Endodermal cell (in vitro differentiated cells): ENCODE measurements around the gene ATL3. TPM values are rescaled to one million over a fixed set of nuclear protein-coding genes. Genes with fewer than 3 reads are reported as not detected.

Experiments
- DNase-seq: peaks from one replicate; pipeline ENCODE4 v3.0.0-alpha.2; 2017
- H3K27ac ChIP-seq: 2 replicates; pipeline ENCODE4 v1.5.1; 2013; ENCODE audit warnings: mild to moderate bottlenecking, low read depth, low read length, moderate library complexity
- H3K27me3 ChIP-seq: 2 replicates; pipeline ENCODE4 v1.6.1; 2013; ENCODE audit warnings: mild to moderate bottlenecking, low read length, moderate library complexity; ENCODE audit not compliant: insufficient read depth, control insufficient read depth, poor library complexity, severe bottlenecking
- H3K36me3 ChIP-seq: 2 replicates; pipeline ENCODE4 v1.7.0; 2013; ENCODE audit warnings: mild to moderate bottlenecking, low read length, moderate library complexity; ENCODE audit not compliant: control insufficient read depth, insufficient read depth
- H3K4me1 ChIP-seq: one replicate; pipeline ENCODE4 v1.7.0; 2013; ENCODE audit warnings: low read length; ENCODE audit not compliant: control insufficient read depth, insufficient read depth
- H3K4me3 ChIP-seq: 2 replicates; pipeline ENCODE4 v1.5.1; 2013; ENCODE audit warnings: mild to moderate bottlenecking, low read length, moderate library complexity
- H3K9ac ChIP-seq: 2 replicates; pipeline ENCODE4 v1.6.1; 2013; ENCODE audit warnings: mild to moderate bottlenecking, low read length, moderate library complexity; ENCODE audit not compliant: poor library complexity, severe bottlenecking; ENCODE audit errors: extremely low read depth
- H3K9me3 ChIP-seq: 2 replicates; pipeline ENCODE4 v1.6.1; 2013; ENCODE audit warnings: mild to moderate bottlenecking, low read length, moderate library complexity; ENCODE audit not compliant: control insufficient read depth
- H3K27ac Mint-ChIP-seq: 2 replicates; pipeline ENCODE4 v1.8.0; 2020; ENCODE audit warnings: mixed read lengths
- H3K27me3 Mint-ChIP-seq: 2 replicates; pipeline ENCODE4 v1.8.0; 2021; ENCODE audit warnings: mild to moderate bottlenecking, mixed read lengths; ENCODE audit not compliant: insufficient read depth
- H3K36me3 Mint-ChIP-seq: 2 replicates; pipeline ENCODE4 v1.8.0; 2020; ENCODE audit warnings: low read depth, mixed read lengths
- H3K4me1 Mint-ChIP-seq: 2 replicates; pipeline ENCODE4 v1.8.0; 2020; ENCODE audit warnings: mixed read lengths
- H3K4me3 Mint-ChIP-seq: 2 replicates; pipeline ENCODE4 v1.8.0; 2020; ENCODE audit warnings: mild to moderate bottlenecking, moderate library complexity, mixed read lengths
- H3K9me3 Mint-ChIP-seq: 2 replicates; pipeline ENCODE4 v1.8.0; 2020; ENCODE audit warnings: mild to moderate bottlenecking, mixed read lengths
- WGBS, 2 experiments: methylation state at CpG; one replicate each; pipeline versions ENCODE4 v1.1.5 to v1.1.7; 2013; ENCODE audit warnings: missing lambda C conversion rate in 2 of 2, mixed read lengths in 1 of 2; ENCODE audit not compliant: insufficient coverage in 1 of 2, insufficient read length in 1 of 2; 5-methylcytosine and 5-hydroxymethylcytosine counted together
- total RNA-seq, 2 donors: library from RNA; stranded (reverse); fragmentation: NEBNext Ultra II Directional in 1 of 2; extraction: Animal tissue kit (Norgen Biotek cat#: 25700) in 1 of 2; gene quantifications; 2 replicates in 1 of 2; 3 replicates in 1 of 2; pipeline ENCODE4 v1.2.1, GENCODE V29; 2021
- TF ChIP-seq, protein P1 (sequence below): fragments of 200-600 bp; sonication (generic); conservative IDR thresholded peaks from 2 replicates; pipeline ENCODE4 v1.5.0; 2021; ENCODE audit warnings: antibody characterized with exemption, mild to moderate bottlenecking

Gene ATL3
- total RNA-seq, 2 donors from 2014 or later, result 33.8 to 38.0 TPM

DNA sequence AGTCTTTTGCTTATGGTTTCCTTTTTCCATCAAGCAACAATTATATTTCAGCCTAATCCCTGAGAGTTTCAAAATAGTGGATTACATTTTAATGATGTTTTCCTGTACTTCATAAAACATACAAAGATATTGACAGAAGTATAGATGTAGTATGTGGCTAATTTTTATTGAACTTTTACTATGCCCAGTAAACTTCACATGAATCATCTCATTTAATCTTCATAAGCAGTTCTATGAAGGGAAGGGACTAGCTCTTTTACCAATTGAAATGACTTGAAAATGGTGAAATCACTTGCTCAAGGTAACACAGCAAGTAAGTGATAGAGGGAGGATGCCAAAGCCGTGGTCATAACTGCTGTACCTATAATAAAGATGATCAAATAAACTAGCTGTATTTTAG, 37.6 kb upstream of the ATL3 start:
- H3K4me1 Mint-ChIP-seq, result peaks cover 4% of the 10 kb centered on the region
- no peak for DNase-seq
- Histone ChIP-seq H3K27ac (no peak overlapping the region), H3K4me3 (no peak overlapping the region), H3K36me3 (no peaks in the 10 kb centered on the region), H3K27me3 (no peaks in the 10 kb centered on the region), H3K9ac (no peak overlapping the region), H3K4me1 (no peaks in the 10 kb centered on the region), H3K9me3 (no peaks in the 10 kb centered on the region)
- H3K27ac Mint-ChIP-seq, result no peak overlapping the region
- no peaks in the 10 kb centered on the region for H3K27me3 Mint-ChIP-seq
- H3K4me3 Mint-ChIP-seq, result no peak overlapping the region
- no peaks in the 10 kb centered on the region for H3K9me3 Mint-ChIP-seq
- 100% methylated on average over 1 of the region's 1 CpG; no CpG with 5 or more reads in 1 of the 2 experiments for WGBS, 2 experiments
- H3K36me3 Mint-ChIP-seq, result peaks cover 5% of the 10 kb centered on the region
- TF ChIP-seq, protein P1, sequence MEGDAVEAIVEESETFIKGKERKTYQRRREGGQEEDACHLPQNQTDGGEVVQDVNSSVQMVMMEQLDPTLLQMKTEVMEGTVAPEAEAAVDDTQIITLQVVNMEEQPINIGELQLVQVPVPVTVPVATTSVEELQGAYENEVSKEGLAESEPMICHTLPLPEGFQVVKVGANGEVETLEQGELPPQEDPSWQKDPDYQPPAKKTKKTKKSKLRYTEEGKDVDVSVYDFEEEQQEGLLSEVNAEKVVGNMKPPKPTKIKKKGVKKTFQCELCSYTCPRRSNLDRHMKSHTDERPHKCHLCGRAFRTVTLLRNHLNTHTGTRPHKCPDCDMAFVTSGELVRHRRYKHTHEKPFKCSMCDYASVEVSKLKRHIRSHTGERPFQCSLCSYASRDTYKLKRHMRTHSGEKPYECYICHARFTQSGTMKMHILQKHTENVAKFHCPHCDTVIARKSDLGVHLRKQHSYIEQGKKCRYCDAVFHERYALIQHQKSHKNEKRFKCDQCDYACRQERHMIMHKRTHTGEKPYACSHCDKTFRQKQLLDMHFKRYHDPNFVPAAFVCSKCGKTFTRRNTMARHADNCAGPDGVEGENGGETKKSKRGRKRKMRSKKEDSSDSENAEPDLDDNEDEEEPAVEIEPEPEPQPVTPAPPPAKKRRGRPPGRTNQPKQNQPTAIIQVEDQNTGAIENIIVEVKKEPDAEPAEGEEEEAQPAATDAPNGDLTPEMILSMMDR, result no peak

DNA sequence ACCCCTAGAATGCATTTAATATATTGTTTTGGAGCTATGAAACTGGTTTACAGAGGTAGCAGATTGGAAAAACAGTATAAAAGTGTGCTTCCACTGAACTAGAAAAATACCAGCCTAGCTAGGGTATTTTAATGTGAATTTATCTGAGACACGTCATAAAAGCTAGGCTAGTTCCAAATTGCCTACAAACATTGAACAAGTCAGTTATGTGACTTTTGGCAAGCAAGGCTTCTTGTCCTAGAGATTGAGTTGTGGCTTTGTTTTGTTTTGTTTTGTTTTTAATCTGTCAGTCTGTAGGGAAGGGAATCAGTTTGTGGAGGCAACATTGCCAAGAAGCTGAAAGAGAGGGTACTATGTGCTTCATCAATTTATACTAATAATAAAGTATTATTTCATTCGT, 34.4 kb upstream of the ATL3 start:
- Histone ChIP-seq H3K27me3 (no peaks in the 10 kb centered on the region), H3K36me3 (peaks cover 3% of the 10 kb centered on the region), H3K4me3 (no peak overlapping the region), H3K4me1 (no peaks in the 10 kb centered on the region), H3K27ac (no peak overlapping the region), H3K9me3 (no peaks in the 10 kb centered on the region), H3K9ac (no peak overlapping the region)
- H3K36me3 Mint-ChIP-seq, result peaks cover 12% of the 10 kb centered on the region
- peaks cover 3% of the 10 kb centered on the region for H3K9me3 Mint-ChIP-seq
- 100% methylated on average over 1 of the region's 2 CpGs for WGBS, 2 experiments
- H3K27ac Mint-ChIP-seq, result no peak overlapping the region
- no peak overlapping the region for H3K4me3 Mint-ChIP-seq
- peaks cover 3% of the 10 kb centered on the region for H3K4me1 Mint-ChIP-seq
- no peaks in the 10 kb centered on the region for H3K27me3 Mint-ChIP-seq
- no peak for DNase-seq
- TF ChIP-seq, protein P1, result no peak

DNA sequence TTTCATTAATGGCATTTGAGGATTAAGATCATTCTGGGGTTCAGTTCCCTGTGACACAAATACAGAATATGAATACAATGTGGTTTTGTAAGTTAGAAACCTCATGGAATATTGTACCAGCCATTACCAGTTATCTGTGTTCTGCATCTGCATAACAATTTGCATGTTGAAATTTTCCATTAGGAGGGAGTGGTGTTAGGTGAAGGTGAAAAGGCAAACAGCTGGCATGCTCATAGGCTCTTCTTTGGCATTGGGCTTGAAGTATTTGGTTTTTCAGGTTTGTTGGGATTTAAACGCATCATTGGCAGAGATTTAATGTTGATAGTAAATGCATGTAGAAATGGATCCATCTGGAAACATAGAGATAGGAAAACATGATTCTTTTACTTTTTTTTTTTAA, 28.7 kb upstream of the ATL3 start:
- Histone ChIP-seq H3K9ac (no peak overlapping the region), H3K4me1 (no peaks in the 10 kb centered on the region), H3K36me3 (peaks cover 3% of the 10 kb centered on the region), H3K27ac (no peak overlapping the region), H3K4me3 (no peak overlapping the region), H3K9me3 (no peaks in the 10 kb centered on the region), H3K27me3 (no peaks in the 10 kb centered on the region)
- Mint-ChIP-seq H3K9me3 (peaks cover 3% of the 10 kb centered on the region), H3K27me3 (no peaks in the 10 kb centered on the region), H3K36me3 (peaks cover 16% of the 10 kb centered on the region), H3K27ac (no peak overlapping the region), H3K4me1 (peaks cover 13% of the 10 kb centered on the region), H3K4me3 (no peak overlapping the region)
- TF ChIP-seq, protein P1, result no peak
- WGBS, 2 experiments, result 80 to 89% methylated on average over 1 of the region's 1 CpG
- DNase-seq, result no peak
